Measurements from ENCODE around the gene RAE1. TPM values are rescaled to one million over a fixed set of nuclear protein-coding genes. Genes with fewer than 3 reads are reported as not detected.

Gene RAE1
- total and polyA plus RNA-seq, 2 of the 4 experiments (the other 2 are of a cell fraction), result 32.8 to 80.5 TPM

GRCh38 chr20:57385940-57386339, 34.9 kb downstream of the RAE1 start:
- Histone ChIP-seq H2BK15ac (ENCODE audit: low read depth, low read length) (no peak overlapping the region), H3K79me1 (ENCODE audit: low read depth in 1 of 2, low read length in 2 of 2) (no peaks in the 10 kb centered on the region), H3K9me3 (ENCODE audit: control insufficient read depth, insufficient read depth, low read length) (no peaks in the 10 kb centered on the region), H2BK5ac (ENCODE audit: low read depth, low read length, poor library complexity, severe bottlenecking) (no peak overlapping the region), H2AK5ac (ENCODE audit: low read depth, low read length) (no peak overlapping the region), H2BK20ac (ENCODE audit: low read depth, low read length) (no peak overlapping the region), H2AK9ac (replicated peaks; ENCODE audit: low read depth, low read length, poor library complexity) (no peak overlapping the region), H3K27ac (ENCODE audit: insufficient read depth, low read length) (no peak overlapping the region), H3K4me3 (ENCODE audit: insufficient read depth, low read depth, low read length) (no peak overlapping the region), H3K4me2 (ENCODE audit: low read depth, low read length) (no peak overlapping the region), H3K56ac (ENCODE audit: extremely low read depth, insufficient read depth, low read length) (no peak overlapping the region), H3K9me1 (ENCODE audit: insufficient read depth, low read length) (0 out of 2 replicates have a peak, but pooled peaks cover 3% of the 10 kb centered on the region), H4K5ac (ENCODE audit: low read depth, low read length) (no peak overlapping the region), H3K14ac (replicated peaks; ENCODE audit: low read depth, low read length) (no peak overlapping the region), H4K91ac (ENCODE audit: insufficient read depth, low read depth, low read length) (no peak overlapping the region), H2BK120ac (ENCODE audit: low read depth, low read length) (no peak overlapping the region), H3K4ac (ENCODE audit: low read depth, low read length) (no peak overlapping the region), H3K36me3 (ENCODE audit: control insufficient read depth, insufficient read depth, low read length) (peaks cover 5% of the 10 kb centered on the region; the same call in 1 of the 2 replicates), H4K8ac (ENCODE audit: low read depth in 2 of 2, low read length in 2 of 2) (no peak overlapping the region), H3K27me3 (ENCODE audit: control insufficient read depth, insufficient read depth, low read length) (no peaks in the 10 kb centered on the region), H3K9ac (ENCODE audit: low read depth, low read length) (no peak overlapping the region), H3K23ac (ENCODE audit: low read depth, low read length) (no peak overlapping the region), H4K20me1 (ENCODE audit: insufficient read depth, low read length) (no peaks in the 10 kb centered on the region; the same call in 1 of the 2 replicates), H2AFZ (replicated peaks; ENCODE audit: low read length, poor library complexity) (no peak overlapping the region), H3K18ac (ENCODE audit: low read depth, low read length) (no peak overlapping the region), H3K4me1 (ENCODE audit: control insufficient read depth, insufficient read depth, low read length) (no peaks in the 10 kb centered on the region)
- BruUV-seq (replicated peaks), result no TSS peak
- in situ Hi-C loops (cut with MboI; ENCODE audit: low sequenced_read_pairs) (loop anchor here (5.0 to 25.0 kb wide), 4 partner anchors 111 to 1651 kb away; partner anchors contain the start of genes ATP5F1E and PRELID3B), dilution Hi-C loops (cut with HindIII; ENCODE audit: low sequenced_read_pairs, unreplicated experiment) (no loop called here), intact Hi-C loops (cut with micrococcal nuclease) (loop anchor here (5.0 to 10.0 kb wide), 2 partner anchors 829 to 1511 kb away; no protein-coding TSS in a partner anchor)
- ATAC-seq (ENCODE audit: low read depth), result no peak
- no peak for TF ChIP-seq MAFK (IDR thresholded peaks at IDR 0.05; ENCODE audit: low read depth, low read length)
- no peak for TF ChIP-seq FOS (IDR thresholded peaks at IDR 0.05; ENCODE audit: low read depth, low read length)
- no peak for DNase-seq
- ChIA-PET CTCF (interaction anchor here (1.7 kb wide), 1 partner anchor 110 kb away, joined by 4 read pairs; no protein-coding TSS in a partner anchor), POLR2A (ENCODE audit: unreplicated experiment) (no interaction called here)
- WGBS, 2 experiments (ENCODE audit: extremely low coverage in 2 of 2, insufficient read length in 1 of 2), result 100% methylated on average over 3 of the region's 6 CpGs; no CpG with 5 or more reads in 1 of the 2 experiments

Measured in IMR-90 (cell line).